Measurements from ENCODE around the gene IQCM. TPM values are rescaled to one million over a fixed set of nuclear protein-coding genes. Genes with fewer than 3 reads are reported as not detected.
"Not testable (repeated sequence)": the region's sequence is repeated elsewhere in the genome, so short reads cannot be mapped to it uniquely, and the experiment has no call there.

Gene IQCM
- polyA plus RNA-seq, 3 donors, result not detected

DNA sequence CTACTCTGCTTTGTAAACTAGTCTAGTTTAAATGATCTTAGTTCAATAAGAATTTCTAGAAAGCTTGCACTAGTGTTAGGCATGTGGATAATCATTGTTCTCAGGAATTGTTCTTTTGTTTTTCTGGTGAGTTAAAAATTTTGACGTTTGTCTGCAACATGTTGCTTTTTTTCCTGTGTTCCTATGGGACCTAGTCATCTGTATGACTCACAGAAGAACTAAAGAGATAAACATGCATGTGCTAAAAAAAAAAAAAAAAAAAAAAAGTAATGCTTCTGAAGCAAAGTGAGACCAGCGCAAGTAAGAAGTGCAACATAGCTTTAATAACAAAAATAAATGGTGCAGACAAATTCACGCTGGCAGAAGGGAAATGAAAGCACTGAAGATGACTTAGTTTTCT, 471.2 kb downstream of the IQCM start:
- WGBS (ENCODE audit: insufficient coverage), result 100% methylated on average over 1 of the region's 3 CpGs
- Mint-ChIP-seq H3K27me3 (ENCODE audit: low read depth in 3 of 3) (no peaks in the 10 kb centered on the region), H3K9me3 (peaks cover 0 to 11% (median 4%) of the 10 kb centered on the region in 7 donors), H3K4me1 (no peaks in the 10 kb centered on the region), H3K27ac (no peak overlapping the region), H3K4me3 (no peak overlapping the region), H3K36me3 (no peaks in the 10 kb centered on the region)
- Histone ChIP-seq H4K20me1 (ENCODE audit: insufficient read depth, low read length) (no peaks in the 10 kb centered on the region), H2AFZ (ENCODE audit: insufficient read depth, low read depth, low read length, poor library complexity, severe bottlenecking) (no peak overlapping the region), H3K4me3 (replicated peaks in 1 of 3; ENCODE audit: low read depth in 2 of 3, low read length in 3 of 3) (no peak overlapping the region), H3K9ac (ENCODE audit: insufficient read depth, low read length, poor library complexity, severe bottlenecking) (no peak overlapping the region), H3K4me2 (replicated peaks; ENCODE audit: extremely low read depth, low read length, poor library complexity, severe bottlenecking) (no peak overlapping the region), H3K4me1 (ENCODE audit: control insufficient read depth in 1 of 2, insufficient read depth in 2 of 2, low read length in 2 of 2) (no peaks in the 10 kb centered on the region), H3K9me3 (replicated peaks in 1 of 2; ENCODE audit: control insufficient read depth in 1 of 2, insufficient read depth in 1 of 2, low read length in 2 of 2) (peaks cover 12 to 17% of the 10 kb centered on the region in 2 donors), H3K27me3 (ENCODE audit: control insufficient read depth in 2 of 2, insufficient read depth in 2 of 2, low read length in 2 of 2) (no peaks in the 10 kb centered on the region), H3K27ac (ENCODE audit: low read depth in 1 of 2, low read length in 2 of 2) (no peak overlapping the region), H3K36me3 (replicated peaks in 1 of 2; ENCODE audit: control insufficient read depth in 1 of 2, insufficient read depth in 2 of 2, low read length in 2 of 2) (no peaks in the 10 kb centered on the region), H3K79me2 (ENCODE audit: insufficient read depth, low read length) (no peaks in the 10 kb centered on the region)
- intact Hi-C loops (cut with micrococcal nuclease), result no loop called here
- TF ChIP-seq, protein P1, sequence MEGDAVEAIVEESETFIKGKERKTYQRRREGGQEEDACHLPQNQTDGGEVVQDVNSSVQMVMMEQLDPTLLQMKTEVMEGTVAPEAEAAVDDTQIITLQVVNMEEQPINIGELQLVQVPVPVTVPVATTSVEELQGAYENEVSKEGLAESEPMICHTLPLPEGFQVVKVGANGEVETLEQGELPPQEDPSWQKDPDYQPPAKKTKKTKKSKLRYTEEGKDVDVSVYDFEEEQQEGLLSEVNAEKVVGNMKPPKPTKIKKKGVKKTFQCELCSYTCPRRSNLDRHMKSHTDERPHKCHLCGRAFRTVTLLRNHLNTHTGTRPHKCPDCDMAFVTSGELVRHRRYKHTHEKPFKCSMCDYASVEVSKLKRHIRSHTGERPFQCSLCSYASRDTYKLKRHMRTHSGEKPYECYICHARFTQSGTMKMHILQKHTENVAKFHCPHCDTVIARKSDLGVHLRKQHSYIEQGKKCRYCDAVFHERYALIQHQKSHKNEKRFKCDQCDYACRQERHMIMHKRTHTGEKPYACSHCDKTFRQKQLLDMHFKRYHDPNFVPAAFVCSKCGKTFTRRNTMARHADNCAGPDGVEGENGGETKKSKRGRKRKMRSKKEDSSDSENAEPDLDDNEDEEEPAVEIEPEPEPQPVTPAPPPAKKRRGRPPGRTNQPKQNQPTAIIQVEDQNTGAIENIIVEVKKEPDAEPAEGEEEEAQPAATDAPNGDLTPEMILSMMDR (IDR thresholded peaks at IDR 0.05), result no peak
- no peak for DNase-seq

DNA sequence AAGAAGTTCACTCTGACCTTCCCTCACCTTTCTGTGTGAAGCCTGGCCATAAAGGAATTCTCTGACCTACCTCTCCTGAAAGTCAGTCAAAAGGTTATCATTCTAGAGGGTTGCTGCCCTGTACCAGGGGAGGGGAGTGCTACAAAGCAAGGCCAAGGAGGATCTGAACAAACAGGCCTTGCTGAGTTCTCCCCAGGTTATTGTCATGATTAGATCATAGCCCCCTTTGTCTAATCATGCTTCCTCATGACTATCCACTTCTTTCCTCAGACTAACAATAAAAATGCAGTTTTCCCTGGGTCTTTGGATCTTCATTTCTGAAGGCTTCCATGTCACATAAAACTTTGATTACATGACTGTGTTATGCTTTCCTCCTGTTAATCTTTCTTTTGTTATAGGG, 472.0 kb downstream of the IQCM start:
- Mint-ChIP-seq H3K36me3 (no peaks in the 10 kb centered on the region), H3K9me3 (peaks cover 0 to 10% (median 3%) of the 10 kb centered on the region in 7 donors), H3K4me3 (no peak overlapping the region), H3K27ac (no peak overlapping the region), H3K27me3 (ENCODE audit: low read depth in 3 of 3) (no peaks in the 10 kb centered on the region), H3K4me1 (no peaks in the 10 kb centered on the region)
- H4K20me1 ChIP-seq (ENCODE audit: insufficient read depth, low read length), result no peaks in the 10 kb centered on the region
- H3K79me2 ChIP-seq (ENCODE audit: insufficient read depth, low read length), result no peaks in the 10 kb centered on the region
- DNase-seq, result no peak
- no peak overlapping the region for H3K27ac ChIP-seq (ENCODE audit: low read depth in 1 of 2, low read length in 2 of 2)
- no peaks in the 10 kb centered on the region for H3K27me3 ChIP-seq (ENCODE audit: control insufficient read depth in 2 of 2, insufficient read depth in 2 of 2, low read length in 2 of 2)
- TF ChIP-seq, protein P1 (IDR thresholded peaks at IDR 0.05), result no peak
- H3K4me2 ChIP-seq (replicated peaks; ENCODE audit: extremely low read depth, low read length, poor library complexity, severe bottlenecking), result no peak overlapping the region
- no peaks in the 10 kb centered on the region for H3K36me3 ChIP-seq (replicated peaks in 1 of 2; ENCODE audit: control insufficient read depth in 1 of 2, insufficient read depth in 2 of 2, low read length in 2 of 2)
- intact Hi-C loops (cut with micrococcal nuclease), result no loop called here
- H3K9ac ChIP-seq (ENCODE audit: insufficient read depth, low read length, poor library complexity, severe bottlenecking), result no peak overlapping the region
- H3K9me3 ChIP-seq (replicated peaks in 1 of 2; ENCODE audit: control insufficient read depth in 1 of 2, insufficient read depth in 1 of 2, low read length in 2 of 2), result peaks cover 12 to 15% of the 10 kb centered on the region in 2 donors
- no peak overlapping the region for H3K4me3 ChIP-seq (replicated peaks in 1 of 3; ENCODE audit: low read depth in 2 of 3, low read length in 3 of 3)
- no peaks in the 10 kb centered on the region for H3K4me1 ChIP-seq (ENCODE audit: control insufficient read depth in 1 of 2, insufficient read depth in 2 of 2, low read length in 2 of 2)
- H2AFZ ChIP-seq (ENCODE audit: insufficient read depth, low read depth, low read length, poor library complexity, severe bottlenecking), result no peak overlapping the region

DNA sequence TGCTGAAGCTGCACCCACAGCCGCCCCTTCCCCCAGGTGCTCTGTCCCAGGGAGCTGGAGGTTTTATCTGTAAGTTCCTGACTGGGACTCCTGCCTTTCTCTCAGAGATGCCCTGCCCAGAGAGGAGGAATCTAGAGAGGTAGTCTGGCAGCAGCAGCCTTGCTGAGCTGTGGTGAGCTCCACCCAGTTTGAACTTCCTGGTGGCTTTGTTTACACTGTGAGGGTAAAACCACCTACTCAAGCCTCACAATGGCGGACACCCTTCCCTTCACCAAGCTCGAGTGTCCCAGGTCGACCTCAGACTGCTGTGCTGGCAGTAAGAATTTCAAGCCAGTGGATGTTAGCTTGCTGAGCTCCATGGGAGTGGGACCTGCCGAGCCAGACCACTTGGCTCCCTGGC, 474.5 kb downstream of the IQCM start:
- H3K4me1 ChIP-seq (ENCODE audit: control insufficient read depth in 1 of 2, insufficient read depth in 2 of 2, low read length in 2 of 2); H3K9ac ChIP-seq (ENCODE audit: insufficient read depth, low read length, poor library complexity, severe bottlenecking); H3K27ac Mint-ChIP-seq; H4K20me1 ChIP-seq (ENCODE audit: insufficient read depth, low read length); H3K36me3 ChIP-seq (replicated peaks in 1 of 2; ENCODE audit: control insufficient read depth in 1 of 2, insufficient read depth in 2 of 2, low read length in 2 of 2); DNase-seq; H3K4me3 Mint-ChIP-seq; H2AFZ ChIP-seq (ENCODE audit: insufficient read depth, low read depth, low read length, poor library complexity, severe bottlenecking); intact Hi-C loops (cut with micrococcal nuclease); H3K4me3 ChIP-seq (replicated peaks in 1 of 3; ENCODE audit: low read depth in 2 of 3, low read length in 3 of 3); H3K27me3 Mint-ChIP-seq (ENCODE audit: low read depth in 3 of 3); H3K36me3 Mint-ChIP-seq; H3K79me2 ChIP-seq (ENCODE audit: insufficient read depth, low read length); H3K27ac ChIP-seq (ENCODE audit: low read depth in 1 of 2, low read length in 2 of 2); H3K4me1 Mint-ChIP-seq; H3K27me3 ChIP-seq (ENCODE audit: control insufficient read depth in 2 of 2, insufficient read depth in 2 of 2, low read length in 2 of 2); H3K4me2 ChIP-seq (replicated peaks; ENCODE audit: extremely low read depth, low read length, poor library complexity, severe bottlenecking): not testable (repeated sequence)
- 77% methylated on average over 4 of the region's 5 CpGs for WGBS (ENCODE audit: insufficient coverage)
- peaks cover 2 to 10% (median 5%) of the 10 kb centered on the region in 7 donors for H3K9me3 Mint-ChIP-seq
- peaks cover 12 to 13% of the 10 kb centered on the region in 2 donors for H3K9me3 ChIP-seq (replicated peaks in 1 of 2; ENCODE audit: control insufficient read depth in 1 of 2, insufficient read depth in 1 of 2, low read length in 2 of 2)

Data from CD14-positive monocyte (primary cell).